Kidney (tissue), 14 donors: ENCODE measurements around the gene NAP1L4. TPM values are rescaled to one million over a fixed set of nuclear protein-coding genes. Genes with fewer than 3 reads are reported as not detected.

ENCODE experiments used
- DNase-seq, 5 donors: peaks; one replicate each; pipeline ENCODE4 v3.0.0-alpha.2; 2013 to 2020
- FAIRE-seq: peaks from 2 replicates; lab custom pipeline; 2012; peaks lifted over from hg19 to GRCh38; lab: Jason Lieb, UNC
- H3K27ac ChIP-seq, 2 donors: one replicate each; pipeline ENCODE4 v1.7.0; 2013; ENCODE audit warnings: low read depth in 2 of 2, low read length in 2 of 2, inconsistent platforms in 1 of 2
- H3K27me3 ChIP-seq: one replicate; pipeline ENCODE4 v1.7.1; 2013; ENCODE audit warnings: low read length, inconsistent platforms; ENCODE audit not compliant: control insufficient read depth, insufficient read depth
- H3K36me3 ChIP-seq, 3 donors: one replicate each; pipeline versions ENCODE4 v1.7.0 to v1.7.1; 2013; ENCODE audit warnings: low read length in 3 of 3, control low read depth in 1 of 3, inconsistent platforms in 1 of 3; ENCODE audit not compliant: insufficient read depth in 3 of 3, control insufficient read depth in 2 of 3
- H3K4me1 ChIP-seq, 3 donors: one replicate each; pipeline versions ENCODE4 v1.7.0 to v1.7.1; 2013; ENCODE audit warnings: low read length in 3 of 3, inconsistent platforms in 1 of 3, low read depth in 1 of 3; ENCODE audit not compliant: control insufficient read depth in 2 of 3, insufficient read depth in 2 of 3
- H3K4me3 ChIP-seq, 3 donors: one replicate each; pipeline versions ENCODE4 v1.7.0 to v1.8.1; 2013; ENCODE audit warnings: low read length in 3 of 3, control low read depth in 1 of 3, inconsistent platforms in 1 of 3
- H3K9ac ChIP-seq, 3 donors: one replicate each; pipeline versions ENCODE4 v1.7.0 to v1.7.1; 2013; ENCODE audit warnings: low read length in 3 of 3, control low read depth in 1 of 3, inconsistent platforms in 1 of 3
- H3K9me3 ChIP-seq, 3 donors: one replicate each; pipeline versions ENCODE4 v1.7.0 to v1.7.1; 2013; ENCODE audit warnings: low read length in 3 of 3, control low read depth in 1 of 3, inconsistent platforms in 1 of 3; ENCODE audit not compliant: control insufficient read depth in 2 of 3, insufficient read depth in 1 of 3
- CTCF ChIP-seq: IDR thresholded peaks from 3 replicates; pipeline ENCODE4 v1.5.1; 2012; ENCODE audit warnings: mild to moderate bottlenecking, moderate library complexity, borderline replicate concordance; ENCODE audit not compliant: insufficient read depth; ENCODE audit errors: extremely low read depth
- intact Hi-C: fragments of 100-400 bp; cut with DNase I; formaldehyde crosslinking; loops from one replicate; pipeline ENCODE4 v1.11.1; 2022
- polyA plus RNA-seq: library from polyadenylated mRNA; stranded (reverse); fragments of 350-450 nt; fragmentation: Illumina TruSeq; extraction: RNeasy Lipid Tissue Mini Kit (QIAGEN cat#74804); gene quantifications from one replicate; pipeline ENCODE4 v1.2.3, GENCODE V29; 2014; ENCODE audit warnings: low read depth, low replicate concordance; ENCODE audit not compliant: insufficient read depth
- total RNA-seq: library from RNA; stranded (reverse); fragmentation: NEBNext Ultra II Directional; extraction: Animal tissue kit (Norgen Biotek cat#: 25700); gene quantifications from one replicate; pipeline ENCODE4 v1.2.1, GENCODE V29; 2021
- donor health status: control.
- donor health status: control.
- donor health status: control.
- donor health status: control.
- donor health status: control.
- donor health status: DM: yes; HTN: yes; CAD: no.
- donor health status: Normal renal cell carcinoma (clear cell type).

The NAP1L4 gene
- total and polyA plus RNA-seq, 2 donors from 2014 or later: 120 to 133 TPM

GRCh38 chr11:3008746-3009336, 16.7 kb upstream of the NAP1L4 start:
- FAIRE-seq (no peak), DNase-seq (no peak)
- intact Hi-C loops: no loop called here
- H3K27ac ChIP-seq: no peak overlapping the region
- H3K27me3 ChIP-seq: no peaks in the 10 kb centered on the region
- peaks cover 2 to 18% (median 12%) of the 10 kb centered on the region in 3 donors for H3K36me3 ChIP-seq
- no peaks in the 10 kb centered on the region for H3K9me3 ChIP-seq
- TF ChIP-seq CTCF: no peak
- no peak overlapping the region for H3K9ac ChIP-seq
- H3K4me1 ChIP-seq: no peaks in the 10 kb centered on the region
- no peak overlapping the region for H3K4me3 ChIP-seq

DNA sequence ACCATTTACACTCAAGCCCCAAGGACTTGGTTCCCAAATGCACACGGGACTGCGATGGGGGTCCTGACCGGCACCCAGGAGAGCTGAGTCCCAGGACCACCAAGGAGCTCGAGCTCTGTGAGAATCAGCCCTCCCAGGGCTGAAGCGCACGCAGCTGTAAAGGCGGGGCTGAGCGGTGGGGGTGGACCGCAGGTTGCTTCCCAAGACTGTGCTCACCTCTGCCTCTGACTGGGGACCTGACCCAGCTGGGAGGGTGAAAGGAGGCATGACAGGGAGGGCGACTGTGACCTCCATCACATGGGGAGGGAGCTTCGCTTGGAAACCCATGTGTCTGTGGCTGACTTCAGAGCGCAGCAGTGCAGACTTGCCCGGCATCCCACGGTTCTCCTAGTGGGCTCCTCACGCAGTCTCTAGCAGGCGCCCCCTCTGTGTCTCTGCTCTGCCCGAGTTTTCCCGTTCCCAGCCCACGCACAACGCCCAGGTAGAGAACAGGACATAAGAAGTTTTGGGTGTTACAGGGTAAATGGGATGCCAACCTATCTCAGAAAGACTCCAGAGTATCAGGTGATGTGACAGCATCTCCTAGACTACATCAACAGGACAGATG, 15.4 kb upstream of the NAP1L4 start:
- no peak for TF ChIP-seq CTCF
- DNase-seq: no peak
- Histone ChIP-seq H3K36me3 (peaks cover 2 to 26% (median 12%) of the 10 kb centered on the region in 3 donors), H3K4me3 (no peak overlapping the region), H3K27me3 (no peaks in the 10 kb centered on the region), H3K9ac (no peak overlapping the region), H3K27ac (no peak overlapping the region), H3K9me3 (no peaks in the 10 kb centered on the region), H3K4me1 (peaks cover 0 to 2% (median under 1%) of the 10 kb centered on the region in 3 donors)
- FAIRE-seq: no peak
- intact Hi-C loops: no loop called here

GRCh38 chr11:3006505-3007260, 14.6 kb upstream of the NAP1L4 start:
- Histone ChIP-seq H3K27ac (no peak overlapping the region), H3K4me3 (no peak overlapping the region), H3K36me3 (peaks cover 2 to 19% (median 9%) of the 10 kb centered on the region in 3 donors), H3K9me3 (no peaks in the 10 kb centered on the region), H3K9ac (no peak overlapping the region), H3K27me3 (no peaks in the 10 kb centered on the region), H3K4me1 (peaks cover 0 to 11% (median 8%) of the 10 kb centered on the region in 3 donors)
- TF ChIP-seq CTCF: no peak
- intact Hi-C loops: no loop called here
- DNase-seq (no peak), FAIRE-seq (no peak)
